ENCODE data around the gene MARCO.
"Not testable (repeated sequence)": the region's sequence is repeated elsewhere in the genome, so short reads cannot be mapped to it uniquely, and the experiment has no call there.

The MARCO gene

DNA sequence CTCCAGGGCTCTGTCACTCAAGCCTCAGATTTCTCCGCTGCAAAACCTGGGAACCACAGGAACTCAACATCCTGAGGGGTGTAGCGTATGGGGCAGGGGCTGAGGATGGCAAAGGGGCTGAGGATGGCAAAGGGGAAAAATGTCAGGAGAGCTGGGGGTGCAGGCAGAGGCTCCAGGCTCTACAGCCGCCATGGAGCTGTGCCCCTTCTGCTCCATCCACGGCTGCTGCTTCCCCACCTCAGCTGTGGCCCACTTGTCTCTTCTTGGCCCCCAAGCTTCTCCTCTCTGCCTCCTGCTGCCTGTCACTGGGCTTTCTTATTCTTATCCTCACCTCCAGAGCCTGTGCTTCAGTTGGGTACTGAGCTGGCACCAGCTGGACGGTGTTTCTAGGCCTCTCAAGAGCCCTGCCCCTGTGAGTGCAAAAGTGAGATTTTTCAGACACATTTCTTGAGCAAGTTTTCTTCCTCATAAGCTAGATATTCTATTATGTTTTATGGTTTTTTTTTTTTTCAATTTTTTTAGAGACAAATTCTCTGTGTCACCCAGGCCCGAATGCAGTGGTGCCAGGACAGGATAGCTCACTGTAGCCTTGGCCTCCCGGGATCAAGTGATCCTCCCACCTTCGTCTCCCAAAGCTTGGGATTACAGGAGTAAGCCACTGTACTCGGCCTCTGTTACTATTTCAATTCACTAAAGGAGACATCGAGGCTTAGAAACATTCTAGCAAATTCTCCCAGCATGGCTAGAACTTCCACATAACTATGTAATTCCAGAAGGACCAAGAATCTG is 49.0 kb downstream of the MARCO start:
- TF ChIP-seq POLR2A (IDR thresholded peaks at IDR 0.05; ENCODE audit: low read depth, low read length) = no peak
- no peak for FAIRE-seq
- no peak for DNase-seq (ENCODE audit: insufficient read length, low spot score)

DNA sequence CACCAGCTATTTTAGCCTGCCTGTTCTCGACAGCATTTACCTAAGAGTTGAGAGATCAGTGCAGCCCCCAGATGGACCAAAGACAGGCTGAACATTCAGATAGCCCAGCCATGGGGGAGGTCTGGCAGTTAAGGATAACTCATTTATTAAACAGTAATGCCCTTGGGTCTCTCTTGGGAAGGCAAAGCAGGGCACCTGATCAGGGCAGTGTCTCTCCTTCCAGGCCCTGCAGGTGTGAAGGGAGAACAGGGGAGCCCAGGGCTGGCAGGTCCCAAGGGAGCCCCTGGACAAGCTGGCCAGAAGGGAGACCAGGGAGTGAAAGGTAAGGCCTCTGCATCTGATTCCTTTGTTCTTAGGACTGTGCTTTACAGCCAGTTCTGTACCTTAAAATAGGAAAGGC is 49.6 kb downstream of the MARCO start:
- no peak for DNase-seq (ENCODE audit: insufficient read length, low spot score)
- no peak for FAIRE-seq
- no peak for TF ChIP-seq POLR2A (IDR thresholded peaks at IDR 0.05; ENCODE audit: low read depth, low read length)

DNA sequence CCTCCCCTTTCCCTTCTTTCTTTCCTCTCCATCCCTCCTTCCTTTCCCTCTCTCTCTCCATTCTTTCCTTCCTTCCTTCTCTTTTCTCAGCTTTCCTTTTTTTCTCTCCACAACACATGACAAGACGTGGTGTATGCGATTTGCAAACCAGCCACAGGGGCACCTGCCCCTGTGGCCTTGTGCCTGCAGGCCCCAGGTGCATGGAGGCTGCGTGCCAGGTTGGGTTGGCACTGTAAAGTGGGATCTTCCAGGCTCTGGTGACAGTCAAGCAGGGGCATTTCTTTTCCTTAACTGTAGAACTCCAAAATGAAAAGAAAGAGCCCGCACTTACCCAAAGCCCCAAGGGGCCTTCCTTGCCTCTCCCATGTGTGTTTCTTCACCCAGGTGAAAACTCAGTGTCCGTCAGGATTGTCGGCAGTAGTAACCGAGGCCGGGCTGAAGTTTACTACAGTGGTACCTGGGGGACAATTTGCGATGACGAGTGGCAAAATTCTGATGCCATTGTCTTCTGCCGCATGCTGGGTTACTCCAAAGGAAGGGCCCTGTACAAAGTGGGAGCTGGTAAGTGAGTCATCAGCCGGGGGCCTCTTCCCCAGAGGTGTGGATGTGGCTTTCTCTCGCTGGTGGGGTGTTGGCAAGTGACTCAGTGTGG is 50.9 kb downstream of the MARCO start:
- no peak for DNase-seq (ENCODE audit: insufficient read length, low spot score)
- no peak for FAIRE-seq
- no peak for TF ChIP-seq POLR2A (IDR thresholded peaks at IDR 0.05; ENCODE audit: low read depth, low read length)

DNA sequence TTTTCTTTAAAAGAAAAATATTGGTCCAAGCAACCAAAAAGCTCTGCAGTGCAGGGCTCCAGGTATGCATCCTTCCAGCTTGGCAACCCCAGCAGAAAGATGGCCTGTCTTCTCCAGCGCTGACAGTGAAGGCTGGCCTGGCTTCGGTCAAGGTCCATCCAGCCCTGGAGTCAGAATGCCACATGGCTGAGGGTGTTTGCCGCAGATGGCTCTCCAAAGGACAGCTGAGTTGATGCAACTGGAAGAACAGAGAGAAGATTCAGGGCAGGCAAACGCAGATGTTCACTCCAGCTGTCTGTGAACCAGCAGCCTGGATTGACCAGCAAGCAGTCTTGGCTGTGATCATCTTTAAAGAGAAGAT is 51.4 kb downstream of the MARCO start:
- DNase-seq (ENCODE audit: insufficient read length, low spot score) = no peak
- FAIRE-seq = no peak
- no peak for TF ChIP-seq POLR2A (IDR thresholded peaks at IDR 0.05; ENCODE audit: low read depth, low read length)

DNA sequence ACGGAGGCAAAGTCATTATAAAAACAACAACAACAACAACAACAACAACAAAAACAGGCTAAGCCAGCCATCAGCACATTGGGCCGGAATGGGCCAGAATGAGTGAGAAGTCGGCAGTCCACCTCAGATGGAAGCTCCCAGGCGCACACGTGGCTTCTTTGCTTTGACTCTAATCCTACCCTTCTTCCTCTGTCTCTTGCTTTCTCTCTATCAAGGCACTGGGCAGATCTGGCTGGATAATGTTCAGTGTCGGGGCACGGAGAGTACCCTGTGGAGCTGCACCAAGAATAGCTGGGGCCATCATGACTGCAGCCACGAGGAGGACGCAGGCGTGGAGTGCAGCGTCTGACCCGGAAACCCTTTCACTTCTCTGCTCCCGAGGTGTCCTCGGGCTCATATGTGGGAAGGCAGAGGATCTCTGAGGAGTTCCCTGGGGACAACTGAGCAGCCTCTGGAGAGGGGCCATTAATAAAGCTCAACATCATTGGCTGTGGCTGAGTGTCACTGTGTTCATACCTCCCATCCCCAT is 52.2 kb downstream of the MARCO start:
- FAIRE-seq = no peak
- DNase-seq (ENCODE audit: insufficient read length, low spot score) = no peak
- no peak for TF ChIP-seq POLR2A (IDR thresholded peaks at IDR 0.05; ENCODE audit: low read depth, low read length)

DNA sequence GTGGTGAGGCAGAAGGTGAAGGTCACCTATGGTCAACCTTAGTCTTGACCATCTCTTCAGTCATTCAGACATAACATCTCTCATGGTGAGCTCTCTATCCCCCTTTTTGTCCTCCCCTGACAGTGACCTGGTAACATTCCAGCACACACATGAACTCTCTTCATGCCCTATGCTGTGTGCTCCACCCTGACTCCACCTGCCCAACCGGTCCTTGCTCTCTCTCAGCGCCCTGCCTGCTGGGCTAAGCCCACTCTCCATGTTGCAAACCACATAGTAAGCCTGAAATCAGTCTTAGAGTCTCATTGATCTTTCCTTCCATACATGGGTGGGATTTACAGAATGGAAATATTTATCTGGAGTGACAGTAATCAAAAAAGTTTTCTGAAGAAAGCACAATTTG is 52.8 kb downstream of the MARCO start:
- no peak for TF ChIP-seq POLR2A (IDR thresholded peaks at IDR 0.05; ENCODE audit: low read depth, low read length)
- FAIRE-seq = no peak
- DNase-seq (ENCODE audit: insufficient read length, low spot score) = no peak

DNA sequence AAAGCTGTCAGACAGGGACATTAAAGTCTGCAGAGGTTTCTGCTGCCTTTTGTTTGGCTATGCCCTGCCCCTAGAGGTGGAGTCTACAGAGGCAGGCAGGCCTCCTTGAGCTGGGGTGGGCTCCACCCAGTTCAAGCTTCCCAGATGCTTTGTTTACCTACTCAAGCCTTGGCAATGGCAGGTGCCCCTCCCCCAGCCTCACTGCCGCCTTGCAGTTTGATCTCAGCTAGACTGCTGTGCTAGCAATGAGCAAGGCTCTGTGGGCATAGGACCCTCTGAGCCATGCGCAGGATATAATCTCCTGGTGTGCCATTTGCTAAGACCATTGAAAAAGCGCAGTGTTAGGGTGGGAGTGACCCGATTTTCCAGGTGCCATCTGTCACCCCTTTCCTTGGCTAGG is 61.9 kb downstream of the MARCO start:
- not testable (repeated sequence) for DNase-seq (ENCODE audit: insufficient read length, low spot score); FAIRE-seq

DNA sequence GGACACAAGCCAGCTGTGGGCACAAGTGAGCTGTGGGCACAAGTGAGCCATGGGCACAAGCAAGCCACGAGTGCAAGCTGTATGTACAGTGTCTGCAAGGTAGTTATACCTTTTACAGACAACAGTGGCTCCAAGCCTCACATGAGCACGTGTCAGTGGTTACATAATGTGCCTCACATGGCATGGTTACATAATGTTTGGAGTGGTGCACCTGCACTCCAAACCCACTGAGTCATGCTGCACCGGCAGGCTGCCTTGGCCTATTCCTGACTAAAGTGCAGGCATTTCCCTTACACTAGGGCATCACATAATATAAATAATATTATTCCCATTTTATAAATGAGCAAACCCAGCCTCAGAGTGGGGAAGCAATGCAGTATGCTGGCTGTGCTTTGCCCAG is 62.6 kb downstream of the MARCO start:
- no peak for FAIRE-seq
- DNase-seq (ENCODE audit: insufficient read length, low spot score) = no peak

DNA sequence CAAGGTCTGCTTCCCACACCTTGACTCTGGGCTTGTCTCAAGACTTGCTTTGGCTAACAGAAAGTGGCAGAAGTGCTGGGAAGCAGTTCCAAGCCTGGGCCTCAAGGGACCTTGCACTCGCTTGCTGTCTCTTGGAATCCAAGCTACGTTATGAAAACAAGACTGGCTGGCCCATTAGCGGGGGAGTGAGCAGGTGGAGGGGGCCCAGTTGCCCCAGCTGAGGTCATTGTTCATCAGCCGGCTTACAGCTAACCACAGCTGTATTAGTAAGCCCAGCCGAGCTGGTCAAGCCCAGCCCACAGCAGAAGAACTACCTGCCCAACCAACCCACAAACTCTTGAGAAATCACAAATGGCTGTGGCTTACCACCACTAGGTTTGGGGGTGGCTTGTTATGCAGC is 63.1 kb downstream of the MARCO start:
- DNase-seq (ENCODE audit: insufficient read length, low spot score) (no peak), FAIRE-seq (no peak)
- TF ChIP-seq POLR2A (IDR thresholded peaks at IDR 0.05; ENCODE audit: low read depth, low read length) = no peak

More for the DNA sequence above, 62.6 kb downstream of the MARCO start:
- TF ChIP-seq POLR2A (IDR thresholded peaks at IDR 0.05; ENCODE audit: low read depth, low read length) = no peak

DNA sequence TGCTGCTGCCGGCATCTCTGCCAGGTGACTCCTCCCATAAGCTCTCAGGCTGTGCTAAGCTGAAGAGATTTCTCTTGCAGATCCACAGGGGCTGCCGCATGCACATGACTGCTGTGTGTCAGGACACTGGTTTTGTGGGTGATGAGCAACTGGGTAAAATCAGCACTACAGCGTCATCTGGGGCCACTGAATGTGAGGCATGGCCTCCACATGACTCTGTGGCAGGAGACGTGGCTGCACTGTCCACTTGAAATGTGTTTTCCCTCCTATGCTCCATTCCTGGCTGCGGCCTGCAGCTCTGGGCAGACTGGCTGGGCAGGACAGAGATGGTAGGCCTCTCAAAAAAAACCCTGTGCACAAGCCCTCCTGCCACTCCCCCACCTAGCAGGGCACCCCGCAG is 63.6 kb downstream of the MARCO start:
- FAIRE-seq (no peak), DNase-seq (ENCODE audit: insufficient read length, low spot score) (no peak)
- TF ChIP-seq POLR2A (IDR thresholded peaks at IDR 0.05; ENCODE audit: low read depth, low read length) = no peak

DNA sequence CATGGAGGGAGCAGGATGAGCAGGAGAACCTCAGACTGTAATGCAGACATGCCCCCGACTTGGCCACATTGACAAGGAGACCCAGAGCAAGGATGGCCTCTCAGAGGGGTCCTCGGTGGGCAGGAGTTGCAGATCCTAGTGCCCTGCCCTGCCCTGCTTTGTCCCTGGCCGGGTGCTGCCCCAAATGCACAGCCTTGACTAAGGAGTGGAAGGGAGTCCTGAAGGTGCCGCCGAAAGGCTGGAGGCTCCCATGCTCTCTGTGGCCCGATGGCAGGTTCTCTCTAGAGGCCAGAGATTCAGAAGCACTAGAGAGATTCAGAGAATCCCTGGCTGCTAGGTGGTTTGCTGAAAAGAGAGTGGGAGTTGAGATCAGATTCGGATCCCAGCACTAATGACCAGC is 64.4 kb downstream of the MARCO start:
- no peak for TF ChIP-seq POLR2A (IDR thresholded peaks at IDR 0.05; ENCODE audit: low read depth, low read length)
- no peak for DNase-seq (ENCODE audit: insufficient read length, low spot score)
- FAIRE-seq = no peak

DNA sequence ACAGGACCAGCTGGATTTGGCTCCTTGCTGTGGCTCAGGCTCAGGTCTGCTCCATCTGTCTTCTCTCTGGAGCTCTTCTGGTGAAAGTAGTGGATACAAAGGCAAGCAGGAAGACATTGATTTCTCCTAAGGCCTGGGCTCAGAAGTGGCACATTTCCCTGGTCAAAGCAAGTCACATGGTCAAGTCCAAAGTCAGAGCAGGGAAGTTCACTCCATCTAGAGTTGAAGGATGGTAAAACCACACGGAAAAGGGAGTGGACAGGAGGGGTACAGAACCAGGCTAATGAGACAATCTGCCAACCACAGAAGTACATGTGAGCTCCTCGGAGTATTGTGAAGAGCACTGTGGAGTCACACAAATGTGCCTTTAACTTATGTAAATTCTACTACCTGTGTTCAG is 66.1 kb downstream of the MARCO start:
- TF ChIP-seq POLR2A (IDR thresholded peaks at IDR 0.05; ENCODE audit: low read depth, low read length) = no peak
- DNase-seq (ENCODE audit: insufficient read length, low spot score) (no peak), FAIRE-seq (no peak)

DNA sequence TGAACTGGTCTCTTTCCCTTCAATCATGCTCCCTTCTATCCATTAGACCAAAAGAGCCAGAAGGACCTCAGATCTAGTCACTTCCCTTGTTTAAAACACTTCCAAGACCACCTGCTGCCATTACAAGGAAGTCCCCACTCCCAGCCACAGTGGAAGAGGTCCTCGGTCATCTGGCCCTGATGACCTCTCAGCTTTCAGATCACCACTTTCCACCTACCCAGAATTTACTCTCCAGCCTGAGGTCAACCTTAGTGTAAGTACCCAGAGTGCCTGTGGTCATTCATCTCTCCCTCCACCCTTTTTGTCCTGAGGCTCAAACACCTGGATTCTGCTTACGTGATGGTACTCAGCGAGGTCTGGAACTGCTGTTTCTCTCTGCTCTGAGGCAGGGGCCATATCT is 67.1 kb downstream of the MARCO start:
- FAIRE-seq (no peak), DNase-seq (ENCODE audit: insufficient read length, low spot score) (no peak)
- no peak for TF ChIP-seq POLR2A (IDR thresholded peaks at IDR 0.05; ENCODE audit: low read depth, low read length)

DNA sequence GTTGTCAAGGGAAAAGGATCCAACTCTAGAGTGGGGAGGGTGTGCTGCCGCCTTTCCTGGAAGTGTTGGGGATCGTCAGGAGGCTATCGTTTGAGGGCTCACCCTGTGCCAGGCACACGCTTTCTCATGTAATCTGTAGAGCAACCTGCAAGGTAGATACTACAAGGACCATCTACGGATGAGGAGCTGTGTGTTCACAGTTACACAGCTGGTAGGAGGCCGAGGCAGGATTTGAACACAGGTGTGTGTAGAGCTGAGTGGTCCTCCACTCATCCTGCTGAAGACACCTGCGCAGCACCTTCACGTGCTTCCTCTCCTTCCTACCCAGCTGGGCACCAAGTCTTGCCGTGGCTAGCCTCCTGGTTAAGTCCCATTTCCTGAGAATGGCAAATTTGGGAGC is 68.3 kb downstream of the MARCO start:
- no peak for DNase-seq (ENCODE audit: insufficient read length, low spot score)
- no peak for FAIRE-seq
- no peak for TF ChIP-seq POLR2A (IDR thresholded peaks at IDR 0.05; ENCODE audit: low read depth, low read length)

All from H54 (cell line).